GM12865 (cell line): ENCODE measurements around the gene SLCO4A1.

Experiments
- DNase-seq: peaks from one replicate; pipeline ENCODE4 v3.0.0; 2010; ENCODE audit warnings: low read depth
- H3K4me3 ChIP-seq: 2 replicates; pipeline ENCODE4 v1.5.1; 2011; ENCODE audit warnings: mild to moderate bottlenecking, low read depth, low read length, control low read depth
- CTCF ChIP-seq: IDR thresholded peaks from 2 replicates; pipeline ENCODE4 v1.5.1; 2011; ENCODE audit warnings: low read length, control low read depth, low read depth, inconsistent platforms; ENCODE audit not compliant: insufficient read depth; ENCODE audit errors: missing control alignments

The SLCO4A1 gene

DNA sequence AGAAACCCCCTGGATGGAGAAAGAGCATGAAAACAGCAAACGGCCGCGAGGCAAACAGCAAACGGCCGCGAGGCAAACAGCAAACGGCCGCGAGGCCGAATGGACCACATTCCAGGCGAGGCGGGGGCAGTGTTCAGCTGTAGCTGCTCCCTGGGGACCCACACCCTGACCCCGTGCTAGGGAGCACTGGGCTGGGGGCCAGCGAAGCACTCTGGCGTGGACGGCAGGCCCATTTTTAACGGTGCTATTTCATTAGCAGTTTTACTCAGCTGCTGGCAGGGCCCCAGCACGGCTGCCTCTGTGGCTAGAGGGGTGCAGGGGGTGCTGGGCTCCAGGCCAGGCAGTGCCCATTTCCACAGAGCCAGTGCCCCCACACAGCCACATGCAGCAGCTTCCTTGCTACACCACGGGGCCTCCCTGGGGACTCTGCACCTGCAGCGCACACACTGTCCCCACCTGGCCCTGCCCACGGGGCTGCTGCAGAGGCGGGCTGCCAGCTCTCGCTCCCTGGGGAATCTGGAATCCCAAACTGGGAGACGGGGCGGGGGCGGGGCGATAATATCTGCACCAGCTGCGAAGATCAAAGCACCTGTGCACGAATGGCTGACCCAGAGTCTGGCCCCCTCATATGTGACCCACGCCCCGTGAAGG, 35.6 kb upstream of the SLCO4A1 start:
- DNase-seq = no peak
- no peak for TF ChIP-seq CTCF
- no peak overlapping the region for H3K4me3 ChIP-seq

DNA sequence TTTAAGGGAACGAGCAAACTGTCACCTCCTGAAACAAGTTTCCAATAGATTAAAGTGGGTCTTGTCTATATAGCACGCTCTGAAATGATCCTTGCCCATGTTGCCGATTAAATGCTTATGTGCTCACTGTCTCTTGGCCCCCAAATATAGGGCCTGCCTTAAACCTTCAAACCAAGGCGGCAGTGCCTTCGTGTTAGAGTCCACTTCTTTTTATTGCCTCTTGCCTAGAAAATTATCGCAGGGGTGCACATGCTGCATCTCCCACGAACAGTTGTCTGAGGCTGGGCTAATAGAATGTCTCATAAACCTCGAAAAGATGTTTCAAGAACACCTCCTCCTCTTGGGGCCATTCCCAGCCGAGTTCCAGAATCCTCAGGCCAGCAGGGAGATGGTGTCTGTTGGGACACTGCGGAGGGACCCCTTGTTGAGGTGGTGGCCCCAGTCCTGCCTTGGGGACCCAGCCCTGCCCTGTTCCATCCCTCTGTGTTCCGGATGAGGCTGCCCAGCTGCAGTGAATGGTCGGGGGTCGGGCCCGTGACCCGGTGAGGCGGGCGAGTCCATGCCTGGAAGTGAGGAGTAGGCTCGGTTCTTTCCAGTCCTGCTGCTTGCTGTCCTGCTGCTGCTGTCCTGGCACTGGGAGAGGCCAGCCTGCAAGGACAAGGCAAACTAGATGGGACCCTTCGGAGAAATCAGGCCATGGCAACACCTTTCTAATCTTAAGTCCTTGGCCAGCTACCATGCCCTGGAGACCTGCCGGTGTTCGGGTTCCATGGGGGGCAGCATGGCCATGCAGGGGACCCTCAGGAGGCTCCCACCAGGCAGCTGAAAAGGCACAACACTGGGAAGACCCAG, 34.7 kb upstream of the SLCO4A1 start:
- DNase-seq = no peak
- no peak overlapping the region for H3K4me3 ChIP-seq
- no peak for TF ChIP-seq CTCF

DNA sequence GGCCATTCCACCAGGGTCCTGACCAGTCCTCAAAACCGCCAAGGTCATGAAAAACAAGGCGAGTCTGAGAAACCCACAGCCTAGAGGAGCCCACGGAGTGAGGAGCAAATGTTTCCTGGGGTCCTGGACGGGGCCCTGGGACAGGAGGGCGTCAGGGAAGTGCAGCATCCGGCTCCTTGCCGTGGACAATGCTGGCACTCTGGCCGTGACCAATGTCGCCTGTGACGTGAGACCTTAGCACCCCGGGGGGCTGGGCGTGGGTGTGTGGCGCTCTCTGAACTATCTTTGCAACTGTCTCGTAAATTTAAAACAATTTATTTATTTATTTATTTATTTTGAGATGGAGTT, 34.1 kb upstream of the SLCO4A1 start:
- H3K4me3 ChIP-seq = no peak overlapping the region
- no peak for TF ChIP-seq CTCF
- no peak for DNase-seq

DNA sequence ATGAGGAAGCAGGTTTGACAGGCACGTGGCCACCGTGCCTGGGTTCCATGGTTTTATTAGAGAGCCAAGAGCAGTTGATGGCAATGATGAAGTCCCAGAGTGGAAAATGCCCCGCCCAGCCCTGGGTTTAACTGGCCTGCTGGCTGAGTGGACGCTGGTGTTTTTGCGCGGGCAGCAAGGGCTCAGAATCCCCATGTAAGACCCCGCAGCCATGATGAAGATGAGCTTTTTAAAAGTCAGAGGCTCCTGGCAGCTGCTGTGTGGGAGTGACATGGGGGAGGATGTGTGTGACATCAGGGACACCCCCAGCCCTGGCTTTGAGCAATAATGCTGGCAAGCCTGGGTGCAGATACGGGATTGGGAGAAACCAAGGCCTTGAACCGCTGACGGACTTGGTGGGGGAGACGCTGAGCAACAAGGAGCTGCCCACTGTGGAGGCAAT, 33.0 kb upstream of the SLCO4A1 start:
- no peak for TF ChIP-seq CTCF
- DNase-seq = no peak
- no peak overlapping the region for H3K4me3 ChIP-seq

- TF ChIP-seq CTCF = no peak
- DNase-seq = no peak
- no peak overlapping the region for H3K4me3 ChIP-seq
Measured at GRCh38 chr20:62609811-62610757, 32.2 kb upstream of the SLCO4A1 start.

DNA sequence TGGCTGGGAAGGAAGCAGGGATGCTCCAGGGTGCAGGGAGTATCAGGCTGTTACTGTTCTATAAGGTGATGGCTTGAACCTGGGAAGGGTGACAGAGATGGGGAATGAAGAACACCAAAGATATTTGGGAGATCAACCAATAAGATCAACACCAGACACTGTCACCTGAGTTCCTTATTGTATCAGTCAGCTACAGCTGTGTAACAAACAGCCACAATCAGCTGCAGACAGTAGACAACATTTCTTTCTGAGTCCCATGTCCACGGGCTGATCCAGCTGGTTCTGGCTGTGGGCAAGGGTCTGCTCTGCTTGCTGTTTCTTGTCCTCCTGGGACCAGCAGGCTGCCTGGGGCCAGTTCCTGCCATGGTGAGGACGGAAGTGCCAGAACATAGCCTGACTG, 31.3 kb upstream of the SLCO4A1 start:
- DNase-seq = no peak
- no peak for TF ChIP-seq CTCF
- H3K4me3 ChIP-seq = no peak overlapping the region
